Measurements from ENCODE around the gene TMEM270. TPM values are rescaled to one million over a fixed set of nuclear protein-coding genes. Genes with fewer than 3 reads are reported as not detected.

TMEM270 gene
- total RNA-seq, 1 experiment from 2014 or later = 1.1 TPM

DNA sequence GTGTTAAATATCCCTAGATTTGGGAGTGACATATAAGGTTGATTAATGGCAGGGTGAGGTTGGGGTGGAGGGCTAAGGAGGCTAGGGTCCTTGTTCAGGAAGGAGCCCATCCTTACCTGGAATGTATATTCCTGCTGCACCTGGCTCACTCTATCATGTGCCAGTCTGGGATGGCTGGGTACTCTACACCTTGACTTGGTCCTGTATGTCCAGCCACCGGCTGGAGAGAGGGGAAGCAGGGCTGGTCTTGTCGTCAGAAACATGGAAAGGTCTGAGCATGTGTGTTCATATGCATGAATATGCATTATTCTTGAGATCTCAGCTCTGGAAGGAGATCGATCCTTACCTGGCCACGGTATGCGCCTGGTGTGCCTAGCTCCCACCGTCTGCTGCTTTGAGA lies 33.2 kb downstream of the TMEM270 start:
- Histone ChIP-seq H4K20me1 (ENCODE audit: insufficient read depth) (no peaks in the 10 kb centered on the region), H3K27me3 (ENCODE audit: insufficient read depth, low read length) (no peaks in the 10 kb centered on the region), H3K79me2 (ENCODE audit: insufficient read depth, low read length) (no peaks in the 10 kb centered on the region), H3K4me1 (ENCODE audit: control insufficient read depth in 1 of 2, insufficient read depth in 2 of 2, low read length in 2 of 2) (peaks cover 6 to 18% of the 10 kb centered on the region in 2 experiments), H2AFZ (ENCODE audit: low read depth, low read length, poor library complexity, severe bottlenecking) (no peak overlapping the region), H3K4me2 (ENCODE audit: low read length) (peak overlapping the region; percentile 40; the same call in 1 of the 2 replicates), H3K9me2 (ENCODE audit: insufficient read depth) (no peaks in the 10 kb centered on the region), H3K9ac (ENCODE audit: low read length) (no peak overlapping the region), H3K27ac (ENCODE audit: low read depth, low read length) (no peak overlapping the region), H3K4me3 (replicated peaks in 1 of 2; ENCODE audit: low read depth in 1 of 2, low read length in 2 of 2) (no peak overlapping the region), H3K9me3 (ENCODE audit: control insufficient read depth in 1 of 2, insufficient read depth in 1 of 2, low read depth in 1 of 2, low read length in 2 of 2) (no peaks in the 10 kb centered on the region), H3K36me3 (ENCODE audit: control insufficient read depth in 1 of 2, insufficient read depth in 2 of 2, low read length in 2 of 2) (no peaks in the 10 kb centered on the region)
- no TSS peak for BruUV-seq (replicated peaks)
- no peak for DNase-seq (ENCODE audit: low read depth, low spot score)
- no peak for ATAC-seq
- intact Hi-C loops (cut with micrococcal nuclease) = no loop called here
- RAD21 ChIA-PET (ENCODE audit: low non-redundant PET in 1 of 2, low total read pairs in 2 of 2, uncharacterized antibody in 2 of 2, unreplicated experiment in 2 of 2) = interaction anchor here in 1 of 2 experiments (0.5 kb wide), 1 partner anchor 59 kb away, joined by 3 read pairs; no protein-coding TSS in a partner anchor
- POLR2A ChIA-PET = no interaction called here
- CTCF ChIA-PET = no interaction called here
- TF ChIP-seq, protein P1, sequence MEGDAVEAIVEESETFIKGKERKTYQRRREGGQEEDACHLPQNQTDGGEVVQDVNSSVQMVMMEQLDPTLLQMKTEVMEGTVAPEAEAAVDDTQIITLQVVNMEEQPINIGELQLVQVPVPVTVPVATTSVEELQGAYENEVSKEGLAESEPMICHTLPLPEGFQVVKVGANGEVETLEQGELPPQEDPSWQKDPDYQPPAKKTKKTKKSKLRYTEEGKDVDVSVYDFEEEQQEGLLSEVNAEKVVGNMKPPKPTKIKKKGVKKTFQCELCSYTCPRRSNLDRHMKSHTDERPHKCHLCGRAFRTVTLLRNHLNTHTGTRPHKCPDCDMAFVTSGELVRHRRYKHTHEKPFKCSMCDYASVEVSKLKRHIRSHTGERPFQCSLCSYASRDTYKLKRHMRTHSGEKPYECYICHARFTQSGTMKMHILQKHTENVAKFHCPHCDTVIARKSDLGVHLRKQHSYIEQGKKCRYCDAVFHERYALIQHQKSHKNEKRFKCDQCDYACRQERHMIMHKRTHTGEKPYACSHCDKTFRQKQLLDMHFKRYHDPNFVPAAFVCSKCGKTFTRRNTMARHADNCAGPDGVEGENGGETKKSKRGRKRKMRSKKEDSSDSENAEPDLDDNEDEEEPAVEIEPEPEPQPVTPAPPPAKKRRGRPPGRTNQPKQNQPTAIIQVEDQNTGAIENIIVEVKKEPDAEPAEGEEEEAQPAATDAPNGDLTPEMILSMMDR (IDR thresholded peaks at IDR 0.05 in 2 of 3, conservative IDR thresholded peaks at IDR 0.05 in 1 of 3; ENCODE audit: borderline replicate concordance in 1 of 3, insufficient read depth in 1 of 3, low read depth in 2 of 3, low read length in 2 of 3) = no peak
- TF ChIP-seq EGR1 (IDR thresholded peaks at IDR 0.05; ENCODE audit: low read depth) (no peak), TCF7L2 (IDR thresholded peaks at IDR 0.05; ENCODE audit: borderline replicate concordance, extremely low read depth, insufficient read depth, insufficient read length) (no peak), POLR2AphosphoS5 (IDR thresholded peaks at IDR 0.05; ENCODE audit: low read depth, low read length) (no peak), ELF1 (IDR thresholded peaks at IDR 0.05; ENCODE audit: borderline replicate concordance, low read depth) (no peak), CBX3 (IDR thresholded peaks at IDR 0.05; ENCODE audit: low read depth) (no peak), FOSL1 (IDR thresholded peaks at IDR 0.05; ENCODE audit: low read depth) (no peak)

Data from HCT116 (cell line).